Ectodermal cell (in vitro differentiated cells): ENCODE measurements around the gene SLC25A48.

Experiments used
- H3K27ac ChIP-seq: 2 replicates; pipeline ENCODE4 v1.7.0; 2013; ENCODE audit warnings: mild to moderate bottlenecking, low read depth, low read length; ENCODE audit not compliant: insufficient read depth, poor library complexity, severe bottlenecking
- H3K27me3 ChIP-seq: 2 replicates; pipeline ENCODE4 v1.7.0; 2013; ENCODE audit warnings: mild to moderate bottlenecking, low read length; ENCODE audit not compliant: insufficient read depth, control insufficient read depth, poor library complexity, severe bottlenecking
- H3K36me3 ChIP-seq: one replicate; pipeline ENCODE4 v1.7.0; 2013; ENCODE audit warnings: low read length; ENCODE audit not compliant: control insufficient read depth, insufficient read depth
- H3K4me1 ChIP-seq: one replicate; pipeline ENCODE4 v1.7.0; 2013; ENCODE audit warnings: low read length; ENCODE audit not compliant: control insufficient read depth, insufficient read depth
- H3K4me3 ChIP-seq: 2 replicates; pipeline ENCODE4 v1.7.0; 2013; ENCODE audit warnings: low read depth, low read length, control low read depth; ENCODE audit not compliant: insufficient read depth
- H3K9me3 ChIP-seq: 2 replicates; pipeline ENCODE4 v1.7.0; 2013; ENCODE audit warnings: mild to moderate bottlenecking, low read length, moderate library complexity; ENCODE audit not compliant: control insufficient read depth
- WGBS, 2 experiments: methylation state at CpG; one replicate each; pipeline ENCODE4 v1.1.7; 2013; ENCODE audit warnings: missing lambda C conversion rate in 2 of 2; 5-methylcytosine and 5-hydroxymethylcytosine counted together

Gene SLC25A48

DNA sequence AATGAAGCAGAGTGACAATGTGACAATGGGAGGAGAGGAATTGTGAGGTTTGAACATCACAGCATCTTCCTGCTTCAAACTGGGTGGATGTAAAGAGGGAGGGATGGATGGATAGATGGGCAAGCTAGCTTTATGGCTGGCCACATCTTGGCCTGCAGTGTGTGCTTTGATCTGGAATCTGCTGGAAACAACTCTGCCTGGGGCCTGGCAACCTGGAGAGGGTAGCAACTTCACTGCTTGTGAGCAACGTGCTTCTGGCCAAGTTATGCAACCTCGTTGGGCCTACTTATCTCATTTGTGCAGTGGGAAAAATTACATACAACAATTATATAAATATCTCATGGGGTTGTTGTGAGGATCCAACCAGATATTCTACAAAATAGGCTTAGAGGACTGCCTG is 55.8 kb downstream of the SLC25A48 start:
- 81 to 88% methylated on average over 1 to 2 of the region's 2 CpGs for WGBS, 2 experiments
- H3K4me3 ChIP-seq, result no peak overlapping the region
- peaks cover 18% of the 10 kb centered on the region for H3K27me3 ChIP-seq
- no peaks in the 10 kb centered on the region for H3K36me3 ChIP-seq
- no peak overlapping the region for H3K27ac ChIP-seq
- H3K9me3 ChIP-seq, result no peaks in the 10 kb centered on the region
- H3K4me1 ChIP-seq, result no peaks in the 10 kb centered on the region

DNA sequence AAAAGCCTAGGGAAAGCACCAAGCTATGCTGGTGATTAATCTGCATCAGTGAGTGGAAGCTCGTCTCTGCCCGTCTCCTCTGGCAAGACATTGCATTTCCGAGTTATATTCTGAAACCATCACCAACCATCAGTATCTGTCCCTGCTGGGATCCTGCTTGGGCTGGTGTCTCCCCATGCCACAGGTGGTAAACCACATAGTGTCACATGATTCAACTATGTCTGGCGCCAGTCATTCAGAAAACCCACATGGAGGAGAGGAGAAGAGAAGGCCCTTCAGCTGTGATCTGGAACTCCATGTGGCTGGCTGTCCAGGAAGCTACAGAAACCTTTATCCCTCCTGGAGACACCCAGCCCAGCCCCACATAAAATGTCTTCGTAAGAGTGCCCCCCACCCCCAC is 56.4 kb downstream of the SLC25A48 start:
- Histone ChIP-seq H3K27ac (no peak overlapping the region), H3K4me3 (no peak overlapping the region), H3K9me3 (no peaks in the 10 kb centered on the region), H3K36me3 (no peaks in the 10 kb centered on the region), H3K4me1 (no peaks in the 10 kb centered on the region), H3K27me3 (peaks cover 13% of the 10 kb centered on the region)
- 92 to 94% methylated on average over 4 to 5 of the region's 5 CpGs for WGBS, 2 experiments

DNA sequence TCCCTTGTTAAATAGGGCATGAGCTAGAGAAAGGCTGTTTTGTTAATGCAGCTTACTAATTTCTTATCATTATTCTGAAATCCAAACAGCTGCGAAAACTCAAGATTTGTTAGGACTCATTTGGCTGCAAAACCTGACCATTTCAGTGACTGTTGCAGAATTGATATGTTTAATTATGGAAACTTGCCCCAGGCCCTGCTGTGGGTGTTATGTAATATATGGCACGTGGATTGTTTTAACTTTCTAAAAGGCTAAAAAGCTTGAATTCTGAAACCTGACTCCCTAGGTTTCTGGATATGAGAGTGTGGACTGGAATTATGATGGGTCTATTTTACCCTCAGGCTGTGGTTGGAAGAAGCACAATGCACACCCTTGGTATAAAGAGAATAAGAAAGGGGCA is 56.8 kb downstream of the SLC25A48 start:
- H3K27me3 ChIP-seq, result peaks cover 13% of the 10 kb centered on the region
- no peak overlapping the region for H3K27ac ChIP-seq
- H3K4me3 ChIP-seq, result no peak overlapping the region
- no peaks in the 10 kb centered on the region for H3K4me1 ChIP-seq
- WGBS, 2 experiments, result 80 to 89% methylated on average over 2 of the region's 2 CpGs
- no peaks in the 10 kb centered on the region for H3K9me3 ChIP-seq
- H3K36me3 ChIP-seq, result no peaks in the 10 kb centered on the region

DNA sequence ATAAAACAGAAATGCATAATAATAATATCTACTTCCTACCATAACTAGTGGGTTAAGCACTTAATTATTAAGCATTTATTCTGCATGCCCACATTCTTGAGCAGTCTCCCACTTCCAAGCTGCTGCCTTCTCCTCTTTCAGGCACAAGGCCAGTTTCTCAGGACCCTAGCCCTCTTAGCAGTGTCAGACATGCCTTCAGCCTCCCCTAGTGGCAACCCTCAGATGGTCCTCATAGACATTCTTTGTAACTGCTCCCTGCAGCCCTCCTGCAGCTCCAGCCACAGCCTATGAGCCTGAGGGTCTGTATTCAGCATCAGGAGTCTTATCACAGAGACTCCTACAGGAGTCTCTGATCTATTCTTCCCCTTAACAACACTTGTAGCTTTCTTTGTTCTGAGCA is 57.3 kb downstream of the SLC25A48 start:
- no peaks in the 10 kb centered on the region for H3K9me3 ChIP-seq
- no peak overlapping the region for H3K4me3 ChIP-seq
- H3K27me3 ChIP-seq, result peaks cover 13% of the 10 kb centered on the region
- no peak overlapping the region for H3K27ac ChIP-seq
- H3K36me3 ChIP-seq, result no peaks in the 10 kb centered on the region
- no peaks in the 10 kb centered on the region for H3K4me1 ChIP-seq

DNA sequence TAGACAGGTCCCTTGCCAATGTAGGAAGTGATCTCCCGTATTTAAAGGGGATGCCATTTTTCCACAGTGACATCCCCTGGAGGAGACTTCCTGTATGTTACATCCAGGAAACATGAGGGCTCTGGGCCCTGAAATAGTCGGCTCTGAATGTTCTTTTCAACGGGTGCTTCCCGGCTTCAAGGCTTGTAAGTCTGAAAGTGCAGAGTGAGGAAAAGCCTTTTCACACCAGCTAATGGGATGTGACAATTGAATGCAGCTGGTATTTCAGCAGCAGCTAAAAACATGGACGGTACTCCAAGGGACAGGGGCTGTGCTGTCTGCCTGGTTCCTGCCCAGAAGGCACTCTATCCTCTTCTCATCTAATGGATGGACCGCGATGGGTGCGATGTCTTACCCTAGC is 59.8 kb downstream of the SLC25A48 start:
- H3K4me3 ChIP-seq, result no peak overlapping the region
- H3K4me1 ChIP-seq, result no peaks in the 10 kb centered on the region
- no peaks in the 10 kb centered on the region for H3K27me3 ChIP-seq
- H3K27ac ChIP-seq, result no peak overlapping the region
- no peaks in the 10 kb centered on the region for H3K36me3 ChIP-seq
- 85 to 87% methylated on average over 8 of the region's 8 CpGs for WGBS, 2 experiments
- H3K9me3 ChIP-seq, result no peaks in the 10 kb centered on the region

DNA sequence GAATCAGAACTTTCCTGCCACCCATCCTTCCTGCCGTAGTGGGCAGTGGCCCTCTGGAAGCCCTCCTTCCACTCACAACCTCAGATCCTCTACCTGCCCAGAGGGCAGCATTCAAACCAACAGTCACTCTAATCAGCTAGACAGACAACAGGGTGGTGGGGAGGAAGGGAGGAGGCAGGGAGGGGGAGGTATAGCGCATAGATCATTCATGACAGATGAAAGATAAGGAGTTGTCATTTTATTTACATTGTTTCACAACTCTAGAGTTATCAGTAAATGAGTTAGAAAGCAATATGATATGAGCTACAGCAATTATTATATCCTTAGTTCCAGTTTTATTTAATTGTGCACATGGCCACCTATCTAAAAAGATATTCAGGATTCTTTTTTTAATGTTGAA is 60.3 kb downstream of the SLC25A48 start:
- Histone ChIP-seq H3K9me3 (no peaks in the 10 kb centered on the region), H3K36me3 (no peaks in the 10 kb centered on the region), H3K4me3 (no peak overlapping the region), H3K4me1 (no peaks in the 10 kb centered on the region), H3K27ac (no peak overlapping the region), H3K27me3 (no peaks in the 10 kb centered on the region)
- 80 to 86% methylated on average over 1 of the region's 2 CpGs for WGBS, 2 experiments

DNA sequence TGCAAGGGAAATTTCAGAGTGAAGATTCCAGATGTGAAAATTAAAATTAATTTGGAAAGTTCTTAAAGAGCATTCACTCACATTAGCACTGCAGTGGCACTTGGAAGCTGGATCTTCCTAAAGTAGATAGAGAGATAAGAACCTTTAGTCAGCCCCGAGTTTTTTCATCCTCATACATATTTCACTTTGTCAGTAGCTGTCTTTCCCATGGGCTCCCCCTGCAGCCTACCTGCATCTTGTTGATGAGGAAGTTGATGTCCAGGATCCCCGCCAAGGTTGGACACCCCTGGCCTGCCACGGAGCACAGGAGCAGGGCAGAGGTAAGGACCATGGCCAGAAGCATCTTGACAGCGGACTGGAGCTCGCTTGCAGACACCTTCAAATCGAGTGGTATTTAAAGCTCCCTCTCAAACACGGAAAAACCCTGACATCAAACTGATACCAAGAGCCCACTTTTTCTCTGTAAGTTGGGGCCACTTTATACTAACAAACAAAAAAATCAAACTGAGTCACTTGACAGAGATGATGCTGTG is 61.1 kb downstream of the SLC25A48 start, which contains the start of gene IL9:
Gene IL9, minus strand, starts transcription at position 368 of the 533 bp plus-strand sequence. Its CDS starts 25 bp downstream, at position 343.
- Histone ChIP-seq H3K9me3 (no peaks in the 10 kb centered on the region), H3K27ac (no peak within 1 kb of the TSS), H3K4me3 (no peak within 1 kb of the TSS), H3K27me3 (no peaks in the 10 kb centered on the region), H3K36me3 (no peaks in the 10 kb centered on the region), H3K4me1 (no peaks in the 10 kb centered on the region)
- WGBS, 2 experiments, result 74 to 79% methylated on average over 7 of the region's 7 CpGs

DNA sequence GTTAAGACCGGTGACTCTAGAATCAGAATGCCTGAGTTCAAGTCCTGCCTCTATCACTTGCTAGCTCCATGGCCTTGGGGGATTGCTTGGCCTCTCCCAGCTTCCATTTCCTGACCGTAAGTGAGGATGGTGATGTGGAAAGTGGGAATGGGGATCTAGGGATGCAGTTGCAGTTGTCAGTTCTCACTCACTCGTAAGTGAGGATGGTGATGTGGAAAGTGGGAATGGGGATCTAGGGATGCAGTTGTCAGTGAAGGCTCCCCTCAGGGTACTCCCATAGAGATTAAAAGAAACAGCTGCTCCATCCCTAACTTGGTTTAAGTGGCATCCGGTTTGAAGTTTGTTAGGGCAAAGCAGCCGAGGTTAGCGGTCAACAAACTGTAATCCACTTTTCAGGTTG is 64.2 kb downstream of the SLC25A48 start:
- Histone ChIP-seq H3K27ac (no peak overlapping the region), H3K4me3 (no peak overlapping the region), H3K9me3 (no peaks in the 10 kb centered on the region), H3K4me1 (no peaks in the 10 kb centered on the region), H3K27me3 (peaks cover 5% of the 10 kb centered on the region), H3K36me3 (no peaks in the 10 kb centered on the region)
- WGBS, 2 experiments, result 91% methylated on average over 6 of the region's 6 CpGs

DNA sequence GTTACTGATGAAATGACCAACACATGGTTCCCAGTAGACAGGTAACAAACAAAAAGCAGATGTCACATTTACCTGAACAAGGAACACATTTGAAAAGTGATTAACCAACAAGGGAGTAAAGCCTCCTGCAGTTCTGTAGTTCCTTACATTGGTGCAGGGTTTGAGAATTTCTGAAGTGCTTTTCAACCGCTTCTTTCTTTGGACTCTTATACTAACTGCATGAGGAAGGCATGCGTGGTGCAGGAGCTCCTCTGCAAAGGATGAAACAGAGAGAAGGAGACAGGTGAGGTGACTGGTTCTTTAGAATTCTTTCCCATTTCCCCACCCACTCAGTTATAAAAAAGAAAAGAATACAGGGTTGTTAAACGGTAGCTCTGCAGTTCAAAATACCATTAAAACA is 65.8 kb downstream of the SLC25A48 start:
- 83 to 92% methylated on average over 3 of the region's 3 CpGs for WGBS, 2 experiments
- Histone ChIP-seq H3K27me3 (peaks cover 5% of the 10 kb centered on the region), H3K27ac (no peak overlapping the region), H3K4me1 (no peaks in the 10 kb centered on the region), H3K36me3 (no peaks in the 10 kb centered on the region), H3K4me3 (no peak overlapping the region), H3K9me3 (no peaks in the 10 kb centered on the region)

DNA sequence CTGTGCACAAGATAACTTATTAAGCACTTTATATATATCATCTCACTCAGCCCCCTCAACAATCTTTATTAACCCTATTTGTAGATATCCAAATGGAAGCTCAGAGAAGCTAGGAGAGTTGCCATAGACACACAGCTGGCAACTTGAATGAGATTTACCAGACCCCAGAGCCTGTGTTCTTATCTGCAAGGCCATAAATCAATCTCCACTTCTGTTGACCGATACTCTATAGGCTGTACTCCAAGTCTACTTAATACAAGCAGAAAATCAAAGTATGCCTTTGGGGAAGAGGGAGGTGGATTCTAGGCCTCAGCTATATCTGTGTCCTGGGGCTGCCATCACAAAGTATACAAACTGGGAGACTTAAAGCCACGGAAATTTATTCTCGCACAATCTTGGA is 67.2 kb downstream of the SLC25A48 start:
- H3K27me3 ChIP-seq, result peaks cover 5% of the 10 kb centered on the region
- no peak overlapping the region for H3K27ac ChIP-seq
- no peaks in the 10 kb centered on the region for H3K9me3 ChIP-seq
- H3K36me3 ChIP-seq, result no peaks in the 10 kb centered on the region
- H3K4me1 ChIP-seq, result no peaks in the 10 kb centered on the region
- 95 to 96% methylated on average over 3 of the region's 3 CpGs for WGBS, 2 experiments
- no peak overlapping the region for H3K4me3 ChIP-seq

DNA sequence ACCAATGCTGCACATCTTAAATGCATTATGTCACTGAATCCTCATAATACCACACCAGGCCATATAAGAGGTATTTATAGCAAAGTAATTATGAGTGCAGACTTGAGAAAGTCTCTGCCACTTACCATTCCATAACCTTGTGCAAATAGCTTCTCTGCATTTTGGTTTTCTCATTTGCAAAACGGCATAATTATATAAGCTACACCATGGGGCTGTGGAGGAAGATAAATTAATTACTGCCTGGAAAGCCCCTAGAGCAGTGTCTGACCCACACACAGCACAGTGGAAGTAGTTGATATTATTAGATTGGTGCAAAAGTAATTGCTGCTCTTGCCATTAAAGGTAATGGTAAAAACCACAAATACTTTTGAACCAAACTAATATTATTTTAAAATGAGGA is 70.7 kb downstream of the SLC25A48 start:
- peaks cover 5% of the 10 kb centered on the region for H3K27me3 ChIP-seq
- WGBS, 2 experiments, result 70% methylated on average over 1 of the region's 1 CpG; no CpG with 5 or more reads in 1 of the 2 experiments
- no peaks in the 10 kb centered on the region for H3K36me3 ChIP-seq
- no peaks in the 10 kb centered on the region for H3K9me3 ChIP-seq
- no peak overlapping the region for H3K4me3 ChIP-seq
- no peaks in the 10 kb centered on the region for H3K4me1 ChIP-seq
- no peak overlapping the region for H3K27ac ChIP-seq
